PC-3 (cell line): ENCODE measurements around the gene DAAM2.

Experiments
- CTCF ChIP-seq: fragments of 300-600 bp; sonication (generic); conservative IDR thresholded peaks from 2 replicates; pipeline ENCODE4 v1.5.1; 2017; ENCODE audit warnings: antibody characterized with exemption, low read depth, mild to moderate bottlenecking, low read length
- EZH2phosphoT487 ChIP-seq: fragments of 300-600 bp; sonication (generic); IDR thresholded peaks from 2 replicates; pipeline ENCODE4 v1.6.1; 2018; ENCODE audit warnings: mild to moderate bottlenecking, antibody characterized with exemption, low read length, borderline replicate concordance

DNA sequence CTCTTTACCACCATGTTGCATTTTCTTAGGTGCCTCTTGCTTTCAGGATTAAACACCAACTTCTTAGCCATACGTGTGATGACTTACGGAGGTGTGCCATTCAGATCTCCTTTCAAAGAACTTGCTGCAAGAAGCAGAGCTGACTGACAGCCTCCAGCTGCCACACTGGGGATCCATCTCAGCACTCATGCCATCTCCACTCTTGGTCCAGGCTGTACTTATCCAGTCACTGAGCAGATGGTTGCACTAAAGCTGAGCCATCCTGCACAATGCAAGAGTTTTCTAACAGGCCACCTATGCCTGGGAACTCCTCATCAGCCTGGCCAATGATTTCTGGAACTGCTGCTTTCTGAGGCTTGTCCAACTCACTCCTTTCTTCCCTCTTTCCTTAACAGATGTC lies 35.6 kb upstream of the DAAM2 start:
- TF ChIP-seq CTCF (no peak), EZH2phosphoT487 (no peak)
